Activated naive CD8-positive, alpha-beta T cell treated with anti-CD3 and anti-CD28 coated beads, Interleukin-2, amount 10 ng/mL, durations not matched to agents 7 days and 5 days (primary cell): ENCODE data around the gene IGIP. TPM values are rescaled to one million over a fixed set of nuclear protein-coding genes. Genes with fewer than 3 reads are reported as not detected.
"Not testable (repeated sequence)": the region's sequence is repeated elsewhere in the genome, so short reads cannot be mapped to it uniquely, and the experiment has no call there.

ENCODE experiments used
- ATAC-seq: fragments of 150-1000 bp; cut with Tn5 transposase; one replicate; pipeline ENCODE4 v1.10.0; 2021; ENCODE audit warnings: low read depth, moderate library complexity
- POLR2A ChIA-PET: fragments of 350-600 bp; sonication (Branson Sonifier 250); formaldehyde crosslinking; loops from one replicate; lab custom pipeline; 2021; ENCODE audit warnings: antibody characterized with exemption; lab: Charles Lee
- DNase-seq: peaks from one replicate; pipeline ENCODE4 v3.0.0; 2021
- H3K27ac Mint-ChIP-seq: one replicate; pipeline ENCODE4 v1.8.0; 2022; ENCODE audit warnings: mild to moderate bottlenecking, mixed read lengths
- H3K27me3 Mint-ChIP-seq: one replicate; pipeline ENCODE4 v1.8.0; 2022; ENCODE audit warnings: mild to moderate bottlenecking, moderate library complexity, mixed read lengths
- H3K36me3 Mint-ChIP-seq: one replicate; pipeline ENCODE4 v1.8.0; 2021; ENCODE audit warnings: mild to moderate bottlenecking, mixed read lengths
- H3K4me1 Mint-ChIP-seq: one replicate; pipeline ENCODE4 v1.8.0; 2021; ENCODE audit warnings: mixed read lengths
- H3K4me3 Mint-ChIP-seq: one replicate; pipeline ENCODE4 v1.8.0; 2022; ENCODE audit warnings: mild to moderate bottlenecking, moderate library complexity, mixed read lengths
- H3K9me3 Mint-ChIP-seq: one replicate; pipeline ENCODE4 v1.8.0; 2021; ENCODE audit warnings: mixed read lengths
- total RNA-seq, 2 experiments: library from RNA; stranded (reverse); gene quantifications; one replicate each; pipeline ENCODE4 v1.2.3, GENCODE V29; 2021

Gene IGIP
- total RNA-seq, 2 experiments from 2014 or later = 6.9 to 7.3 TPM

- no peaks in the 10 kb centered on the region for H3K36me3 Mint-ChIP-seq
- POLR2A ChIA-PET = no interaction called here
- no peaks in the 10 kb centered on the region for H3K9me3 Mint-ChIP-seq
- ATAC-seq = no peak
- no peak overlapping the region for H3K4me3 Mint-ChIP-seq
- no peak overlapping the region for H3K27ac Mint-ChIP-seq
- DNase-seq = no peak
- peaks cover 7% of the 10 kb centered on the region for H3K4me1 Mint-ChIP-seq
- peaks cover 30% of the 10 kb centered on the region for H3K27me3 Mint-ChIP-seq
Observed at GRCh38 chr5:140150201-140150600, 24.5 kb downstream of the IGIP start.

GRCh38 chr5:140151144-140152021, 25.6 kb downstream of the IGIP start:
- H3K9me3 Mint-ChIP-seq = no peaks in the 10 kb centered on the region
- no peak overlapping the region for H3K4me3 Mint-ChIP-seq
- H3K36me3 Mint-ChIP-seq = no peaks in the 10 kb centered on the region
- DNase-seq = no peak
- no peak for ATAC-seq
- peaks cover 23% of the 10 kb centered on the region for H3K27me3 Mint-ChIP-seq
- H3K27ac Mint-ChIP-seq = no peak overlapping the region
- POLR2A ChIA-PET = no interaction called here
- H3K4me1 Mint-ChIP-seq = peaks cover 3% of the 10 kb centered on the region

GRCh38 chr5:140152022-140152999, 26.6 kb downstream of the IGIP start:
- Mint-ChIP-seq H3K36me3 (no peaks in the 10 kb centered on the region), H3K27me3 (peaks cover 15% of the 10 kb centered on the region), H3K9me3 (no peaks in the 10 kb centered on the region), H3K4me3 (no peak overlapping the region), H3K4me1 (peaks cover 6% of the 10 kb centered on the region), H3K27ac (no peak overlapping the region)
- no peak for ATAC-seq
- DNase-seq = no peak
- POLR2A ChIA-PET = no interaction called here

DNA sequence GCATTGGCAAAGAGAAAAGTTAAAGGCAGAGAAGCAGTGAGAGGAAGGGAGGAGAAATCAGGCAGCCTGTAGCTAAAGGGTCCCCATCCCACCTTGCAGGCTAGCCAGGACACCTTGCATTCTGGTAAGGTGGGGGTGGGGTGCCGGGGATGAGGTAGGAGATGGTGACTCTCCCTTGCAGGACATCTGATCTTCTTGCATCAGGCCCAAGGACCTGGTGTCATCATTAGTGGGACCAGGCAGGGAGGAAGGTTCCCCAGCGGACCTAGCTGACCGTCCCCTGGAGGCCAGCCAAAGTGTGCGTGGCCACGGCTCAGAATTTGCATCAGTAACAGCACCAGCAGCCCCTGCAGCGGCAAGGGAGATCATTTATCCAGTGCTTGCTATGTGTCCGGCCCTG, 27.5 kb downstream of the IGIP start:
- H3K9me3 Mint-ChIP-seq = no peaks in the 10 kb centered on the region
- peaks cover 6% of the 10 kb centered on the region for H3K4me1 Mint-ChIP-seq
- DNase-seq (no peak), ATAC-seq (no peak)
- H3K4me3 Mint-ChIP-seq = no peak overlapping the region
- H3K36me3 Mint-ChIP-seq = no peaks in the 10 kb centered on the region
- H3K27ac Mint-ChIP-seq = no peak overlapping the region
- peaks cover 6% of the 10 kb centered on the region for H3K27me3 Mint-ChIP-seq
- POLR2A ChIA-PET = no interaction called here

DNA sequence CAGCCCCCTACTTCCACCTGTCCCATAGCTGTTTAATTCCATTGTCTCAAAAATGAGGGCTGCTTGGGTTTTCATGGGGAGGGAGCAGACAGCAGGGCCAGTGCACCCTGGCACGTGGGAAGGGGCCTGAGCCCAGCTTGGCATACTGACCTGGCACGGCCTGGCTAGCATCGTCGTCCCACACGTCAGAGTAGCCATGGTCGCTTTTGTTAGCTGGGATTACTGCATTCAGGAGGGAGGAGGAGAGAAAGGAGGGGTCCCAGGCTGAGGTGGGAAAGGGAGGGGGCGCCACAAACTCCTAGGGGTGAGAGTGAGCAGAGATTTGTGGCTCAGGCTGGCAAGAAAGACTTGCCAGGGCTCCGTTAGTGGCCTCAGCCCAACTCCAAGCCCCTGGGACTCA, 28.2 kb downstream of the IGIP start:
- H3K9me3 Mint-ChIP-seq = no peaks in the 10 kb centered on the region
- no peak overlapping the region for H3K4me3 Mint-ChIP-seq
- ATAC-seq (no peak), DNase-seq (no peak)
- H3K36me3 Mint-ChIP-seq = no peaks in the 10 kb centered on the region
- POLR2A ChIA-PET = interaction anchor here (0.5 kb wide), 1 partner anchor 88 kb away, joined by 4 read pairs; no protein-coding TSS in a partner anchor
- H3K4me1 Mint-ChIP-seq = peaks cover 6% of the 10 kb centered on the region
- H3K27ac Mint-ChIP-seq = no peak overlapping the region
- peaks cover 3% of the 10 kb centered on the region for H3K27me3 Mint-ChIP-seq

DNA sequence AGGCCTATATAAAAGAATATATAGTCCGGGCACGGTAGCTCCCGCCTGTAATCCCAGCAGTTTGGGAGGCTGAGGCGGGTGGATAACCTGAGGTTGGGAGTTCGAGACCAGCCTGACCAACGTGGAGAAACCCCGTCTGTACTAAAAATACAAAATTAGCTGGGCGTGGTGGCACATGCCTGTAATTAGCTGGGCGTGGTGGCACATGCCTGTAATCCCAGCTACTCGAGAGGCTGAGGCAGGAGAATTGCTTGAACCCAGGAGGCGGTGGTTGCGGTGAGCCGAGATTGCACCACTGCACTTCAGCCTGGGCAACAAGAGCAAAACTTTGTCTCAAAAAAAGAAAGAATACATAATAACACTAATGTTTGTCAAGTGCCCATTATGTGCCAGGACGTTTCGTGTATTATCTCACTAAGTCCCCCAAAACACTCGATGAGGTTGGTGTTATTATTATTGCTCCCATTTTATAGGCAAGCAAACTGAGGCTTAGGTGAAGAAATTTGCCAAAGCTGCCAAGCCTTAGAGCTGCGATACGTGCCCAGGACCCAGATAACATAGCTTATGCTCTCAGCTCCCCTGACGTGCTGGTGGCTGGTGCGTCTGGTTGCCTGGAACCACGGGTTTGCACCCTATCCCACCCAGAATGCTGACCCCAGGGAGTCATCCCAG, 29.1 kb downstream of the IGIP start:
- H3K27me3 Mint-ChIP-seq, H3K4me1 Mint-ChIP-seq, H3K36me3 Mint-ChIP-seq, H3K9me3 Mint-ChIP-seq, ATAC-seq, H3K27ac Mint-ChIP-seq, H3K4me3 Mint-ChIP-seq, DNase-seq, POLR2A ChIA-PET: not testable (repeated sequence)

DNA sequence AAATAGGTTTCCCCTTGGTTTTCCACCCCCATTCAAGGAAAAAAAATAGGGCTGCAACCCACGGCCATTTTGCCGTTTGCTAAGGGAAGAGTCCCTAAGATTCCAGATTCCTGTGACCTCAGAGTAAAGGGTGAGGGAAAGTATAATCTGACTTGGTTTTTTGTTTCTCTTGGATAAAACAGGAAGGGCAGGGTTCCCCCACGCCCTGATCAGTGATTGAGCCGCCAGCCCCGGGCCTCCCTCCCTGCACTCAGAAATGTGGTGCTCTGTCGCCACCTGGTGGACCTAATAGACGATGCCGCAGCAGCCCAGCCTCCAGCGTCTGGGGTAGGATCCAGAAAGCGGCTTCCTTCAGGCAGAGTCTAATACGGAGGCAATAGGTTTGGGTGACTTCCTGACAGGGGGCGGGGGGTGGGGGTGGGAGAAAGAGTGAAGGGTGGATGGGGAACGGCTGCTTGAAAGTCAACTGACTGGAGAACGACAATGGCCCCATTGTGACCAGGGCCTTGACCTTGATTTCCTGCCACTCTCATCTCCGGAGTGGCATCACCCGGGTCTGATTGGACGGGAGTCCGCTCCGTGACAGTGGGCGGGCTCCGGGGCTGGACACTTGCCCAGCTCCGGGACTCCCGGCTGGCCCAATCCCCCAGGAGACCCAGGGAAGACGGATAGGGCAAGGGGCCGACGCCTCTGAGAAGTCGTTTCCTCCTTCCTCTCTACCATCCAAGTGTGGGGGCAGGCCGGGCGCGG, 31.5 kb downstream of the IGIP start:
- POLR2A ChIA-PET = no interaction called here
- Mint-ChIP-seq H3K9me3 (no peaks in the 10 kb centered on the region), H3K4me1 (peaks cover 6% of the 10 kb centered on the region), H3K36me3 (no peaks in the 10 kb centered on the region), H3K27ac (peak overlapping the region; percentile 1), H3K4me3 (peak overlapping the region; percentile 63), H3K27me3 (peaks cover 3% of the 10 kb centered on the region)
- peak; percentile 100 for ATAC-seq
- DNase-seq = peak; percentile 85

DNA sequence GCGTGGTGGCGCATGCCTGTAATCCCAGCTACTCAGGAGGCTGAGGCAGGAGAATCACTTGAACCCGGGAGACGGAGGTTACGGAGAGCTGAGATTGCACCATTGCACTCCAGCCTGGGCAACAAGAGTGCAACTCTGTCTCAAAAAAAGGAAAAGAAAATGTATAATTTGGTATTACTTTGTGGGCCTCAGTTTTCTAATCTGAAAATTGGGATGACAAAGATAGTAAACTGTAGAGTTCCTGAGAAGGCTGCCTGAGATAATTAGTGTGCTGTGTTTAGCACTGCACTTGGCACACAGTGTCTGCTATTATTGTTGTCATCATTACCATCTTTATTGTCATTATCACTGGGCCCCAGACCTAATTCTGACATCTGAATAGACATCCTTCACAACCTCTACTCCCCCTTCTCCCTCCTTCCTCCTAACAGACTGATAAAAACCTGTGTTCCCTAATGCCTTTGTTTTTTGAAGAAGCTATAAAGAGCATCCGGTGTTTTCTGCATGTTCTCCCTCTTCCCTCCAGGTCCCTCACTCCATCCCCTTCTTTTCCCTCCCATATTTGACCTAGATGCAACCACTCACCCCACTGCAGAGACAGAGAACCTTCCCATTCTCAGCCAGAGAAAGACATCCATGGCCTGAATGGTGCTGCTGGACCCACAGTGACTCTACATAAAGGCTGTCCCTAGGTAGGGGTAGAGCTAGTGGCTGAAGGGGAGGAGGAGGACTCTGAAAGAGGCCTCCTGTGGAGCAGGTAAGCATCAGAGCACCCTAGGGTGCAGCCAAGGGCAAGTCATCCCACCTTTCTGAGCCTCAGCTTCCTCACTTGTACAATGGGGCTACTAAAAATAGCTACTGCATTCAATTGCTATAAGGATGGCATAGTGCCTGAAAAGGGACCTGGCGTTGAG, 33.5 kb downstream of the IGIP start:
- DNase-seq (no peak), ATAC-seq (no peak)
- Mint-ChIP-seq H3K27me3 (peaks cover 4% of the 10 kb centered on the region), H3K9me3 (no peaks in the 10 kb centered on the region), H3K27ac (no peak overlapping the region), H3K4me3 (no peak overlapping the region), H3K36me3 (no peaks in the 10 kb centered on the region), H3K4me1 (peaks cover 6% of the 10 kb centered on the region)
- POLR2A ChIA-PET = no interaction called here

DNA sequence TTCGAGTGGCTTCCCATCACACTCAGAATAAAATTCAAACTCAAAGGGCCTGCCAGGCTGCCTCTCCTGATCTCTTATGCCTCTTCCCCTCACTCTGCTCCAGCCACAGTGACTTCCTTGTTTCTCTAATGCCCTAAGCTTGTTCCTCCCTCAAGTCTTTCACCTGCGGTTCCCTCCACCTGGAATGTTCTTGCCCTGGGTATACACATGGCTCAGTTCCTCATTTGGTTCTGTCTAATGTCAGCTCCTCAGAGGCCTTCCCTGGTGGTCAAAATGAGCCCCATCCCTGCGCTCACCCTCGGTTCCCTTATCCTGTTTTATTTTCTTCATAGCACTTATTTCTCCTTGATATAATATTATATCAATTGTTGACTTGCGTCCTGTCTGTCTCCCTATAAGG, 36.5 kb downstream of the IGIP start:
- Mint-ChIP-seq H3K4me1 (peaks cover under 1% of the 10 kb centered on the region), H3K4me3 (no peak overlapping the region), H3K36me3 (no peaks in the 10 kb centered on the region), H3K27me3 (peaks cover 2% of the 10 kb centered on the region), H3K9me3 (no peaks in the 10 kb centered on the region), H3K27ac (no peak overlapping the region)
- POLR2A ChIA-PET = no interaction called here
- no peak for DNase-seq
- ATAC-seq = no peak

DNA sequence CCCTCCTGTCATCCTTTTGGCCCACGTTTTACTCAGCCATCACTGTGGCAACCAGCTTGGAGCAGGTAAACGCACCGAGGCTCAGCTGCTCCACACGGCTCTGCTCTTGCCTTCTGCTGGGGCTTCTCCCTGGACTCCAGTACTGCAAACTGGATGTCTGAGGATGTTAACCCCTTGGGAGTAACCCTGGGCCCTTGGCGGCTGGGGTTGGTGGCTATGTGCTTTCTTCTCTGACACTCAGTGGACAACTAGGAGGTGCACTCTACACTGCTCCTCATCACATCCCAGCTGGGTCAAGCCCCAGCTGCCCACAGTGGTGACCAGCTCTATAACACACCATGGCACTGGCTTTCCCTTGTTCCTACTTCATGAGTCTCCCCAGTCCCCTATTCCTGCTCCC, 37.0 kb downstream of the IGIP start:
- ATAC-seq (no peak), DNase-seq (no peak)
- Mint-ChIP-seq H3K4me3 (no peak overlapping the region), H3K27me3 (peaks cover 2% of the 10 kb centered on the region), H3K9me3 (no peaks in the 10 kb centered on the region), H3K4me1 (no peaks in the 10 kb centered on the region), H3K36me3 (no peaks in the 10 kb centered on the region), H3K27ac (no peak overlapping the region)
- POLR2A ChIA-PET = no interaction called here

GRCh38 chr5:140165101-140165922, 39.6 kb downstream of the IGIP start:
- no peak overlapping the region for H3K27ac Mint-ChIP-seq
- POLR2A ChIA-PET = no interaction called here

More at GRCh38 chr5:140165101-140165922, 39.6 kb downstream of the IGIP start:
- Mint-ChIP-seq H3K4me3 (no peak overlapping the region), H3K4me1 (peaks cover 5% of the 10 kb centered on the region), H3K27me3 (peaks cover 2% of the 10 kb centered on the region), H3K9me3 (no peaks in the 10 kb centered on the region), H3K36me3 (no peaks in the 10 kb centered on the region)
- DNase-seq = no peak
- ATAC-seq = no peak
